HepG2 (cell line): ENCODE data around the gene WNK4. TPM values are rescaled to one million over a fixed set of nuclear protein-coding genes. Genes with fewer than 3 reads are reported as not detected.

Source experiments
- ETV6 ChIP-seq: sonication (generic); formaldehyde crosslinking; conservative IDR thresholded peaks from 2 replicates; pipeline ENCODE4 v1.4.0; 2020; ENCODE audit warnings: missing genetic modification reagents
- HNF4A ChIP-seq: sonication (generic); formaldehyde crosslinking; IDR thresholded peaks from 2 replicates; pipeline ENCODE4 v1.4.0; 2020; ENCODE audit warnings: missing genetic modification reagents
- KDM2A ChIP-seq: sonication (generic); formaldehyde crosslinking; IDR thresholded peaks from 2 replicates; pipeline ENCODE4 v1.4.0; 2020; ENCODE audit warnings: low read depth, missing genetic modification reagents, borderline replicate concordance
- NFE2L2 ChIP-seq: fragments of 150-350 bp; IDR thresholded peaks from 2 replicates; pipeline ENCODE4 v1.6.1; 2014; ENCODE audit warnings: low read length
- POGZ ChIP-seq: sonication (generic); formaldehyde crosslinking; IDR thresholded peaks from 2 replicates; pipeline ENCODE4 v1.4.0; 2020; ENCODE audit warnings: mild to moderate bottlenecking, missing genetic modification reagents
- RBAK ChIP-seq: sonication (generic); formaldehyde crosslinking; IDR thresholded peaks from 2 replicates; pipeline ENCODE4 v1.5.1; 2020; ENCODE audit warnings: mild to moderate bottlenecking, missing genetic modification reagents
- SSRP1 ChIP-seq: IDR thresholded peaks from 2 replicates; pipeline ENCODE4 v1.6.1; 2016; ENCODE audit warnings: control low read depth
- ZBTB7B ChIP-seq: sonication (generic); formaldehyde crosslinking; IDR thresholded peaks from 2 replicates; pipeline ENCODE4 v1.4.0; 2020; ENCODE audit warnings: missing genetic modification reagents
- ZFP36L2 ChIP-seq: sonication (generic); formaldehyde crosslinking; IDR thresholded peaks from 2 replicates; pipeline ENCODE4 v1.4.0; 2020; ENCODE audit warnings: missing genetic modification reagents
- ZFP62 ChIP-seq: sonication (generic); formaldehyde crosslinking; IDR thresholded peaks from 2 replicates; pipeline ENCODE4 v1.4.0; 2020; ENCODE audit warnings: missing genetic modification reagents
- ZFP82 ChIP-seq: sonication (generic); formaldehyde crosslinking; IDR thresholded peaks from 2 replicates; pipeline ENCODE4 v1.5.1; 2020; ENCODE audit warnings: mild to moderate bottlenecking, missing genetic modification reagents, borderline replicate concordance
- ZNF124 ChIP-seq: sonication (generic); formaldehyde crosslinking; IDR thresholded peaks from 2 replicates; pipeline ENCODE4 v1.4.0; 2020; ENCODE audit warnings: missing genetic modification reagents
- ZNF496 ChIP-seq: sonication (generic); formaldehyde crosslinking; IDR thresholded peaks from 2 replicates; pipeline ENCODE4 v1.8.1; 2023; ENCODE audit warnings: mild to moderate bottlenecking, moderate library complexity, missing genetic modification reagents; ENCODE audit not compliant: insufficient replicate concordance
- polyA plus RNA-seq, 8 experiments: library from polyadenylated mRNA; depleted of rRNA in 3 of 8; stranded (reverse) in 7 of 8; unstranded in 1 of 8; fragments of >200 nt; fragmentation: Illumina TruSeq in 4 of 8; extraction: Trizol in 4 of 8; gene quantifications; 2 replicates each; pipeline versions ENCODE4 v1.2.1 to v1.2.3, GENCODE V29; 2011 to 2016; ENCODE audit warnings: low read depth in 4 of 8, missing spikeins in 1 of 8, mixed read lengths in 1 of 8; ENCODE audit not compliant: insufficient read depth in 1 of 8
- total RNA-seq, 5 experiments: library from RNA; depleted of rRNA; stranded (reverse); fragments of >200 nt; fragmentation: Illumina TruSeq; extraction: Trizol; gene quantifications; 2 replicates each; pipeline ENCODE4 v1.2.3, GENCODE V29; 2016; ENCODE audit warnings: low read depth in 1 of 5
- TF ChIP-seq, protein P1 (sequence below): sonication (generic); formaldehyde crosslinking; IDR thresholded peaks from 2 replicates; pipeline ENCODE4 v1.8.0; 2022; ENCODE audit warnings: missing genetic modification reagents, mild to moderate bottlenecking, moderate library complexity, borderline replicate concordance
- TF ChIP-seq, protein P2 (sequence below): sonication (generic); formaldehyde crosslinking; IDR thresholded peaks from 2 replicates; pipeline ENCODE4 v1.8.0; 2022; ENCODE audit warnings: mild to moderate bottlenecking, missing genetic modification reagents
- TF ChIP-seq, protein P3 (sequence below): sonication (generic); formaldehyde crosslinking; IDR thresholded peaks from 2 replicates; pipeline ENCODE4 v1.4.0; 2020; ENCODE audit warnings: missing genetic modification reagents
- TF ChIP-seq, protein P4 (sequence below): sonication (generic); formaldehyde crosslinking; IDR thresholded peaks from 2 replicates; pipeline ENCODE4 v1.5.1; 2020; ENCODE audit warnings: missing genetic modification reagents, mild to moderate bottlenecking, borderline replicate concordance
- TF ChIP-seq, protein P5 (sequence below): sonication (generic); formaldehyde crosslinking; IDR thresholded peaks from 2 replicates; pipeline ENCODE4 v1.5.0; 2020; ENCODE audit warnings: mild to moderate bottlenecking, missing genetic modification reagents

Gene WNK4
- total and polyA plus RNA-seq, 2 of the 13 experiments (the other 11 are each of a cell fraction or from before 2014, with no cell fraction given) = 2.7 to 13.7 TPM

DNA sequence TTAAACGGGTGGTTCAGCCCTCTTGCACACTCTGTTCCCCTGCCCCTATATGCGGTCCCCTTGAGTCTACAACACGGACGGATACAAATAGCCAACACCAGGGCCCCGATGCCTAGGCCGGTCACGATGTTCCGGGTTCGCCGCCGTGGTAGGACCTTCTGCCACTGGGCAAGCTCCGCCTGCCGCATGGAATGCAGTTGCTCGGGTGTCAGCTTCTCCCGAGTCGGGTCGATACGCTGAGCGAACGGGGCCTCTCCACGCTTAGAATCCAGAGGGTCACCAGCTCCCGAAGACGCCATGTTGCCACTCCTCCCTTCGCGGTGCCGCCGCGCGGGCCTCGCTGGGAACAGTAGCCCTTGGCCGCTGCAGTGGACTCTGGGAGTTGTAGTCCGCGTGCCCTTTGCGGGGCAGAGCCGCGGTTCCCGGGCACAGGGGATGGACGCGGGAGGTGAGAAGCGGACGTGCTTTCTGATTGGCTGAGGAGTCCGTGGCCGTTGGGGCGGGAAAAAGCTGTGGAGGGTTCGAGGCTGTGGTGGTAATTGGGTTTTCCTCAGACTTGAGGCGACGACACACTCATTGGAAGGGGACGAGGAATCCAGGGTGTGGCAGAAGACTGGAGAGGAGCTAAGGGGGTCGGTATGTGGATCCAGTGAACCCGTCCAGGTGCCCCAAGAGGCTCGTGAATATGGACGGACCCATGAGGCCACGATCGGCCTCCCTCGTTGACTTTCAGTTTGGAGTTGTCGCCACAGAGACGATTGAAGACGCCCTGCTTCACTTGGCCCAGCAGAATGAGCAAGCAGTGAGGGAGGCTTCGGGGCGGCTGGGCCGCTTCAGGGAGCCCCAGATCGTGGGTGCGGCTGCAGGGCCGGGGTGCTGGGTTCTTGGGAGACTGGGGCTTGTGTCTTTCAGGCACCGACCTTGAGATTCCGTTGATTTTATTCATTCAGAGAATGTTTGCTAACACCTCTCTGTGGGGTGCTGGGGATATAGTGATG lies 18.3 kb downstream of the WNK4 start, which contains the start of the genes CNTD1 and COA3 (continued):
- TF ChIP-seq POGZ (CRISPR knock-in tag) = peak; percentile 84
- TF ChIP-seq, protein P1, sequence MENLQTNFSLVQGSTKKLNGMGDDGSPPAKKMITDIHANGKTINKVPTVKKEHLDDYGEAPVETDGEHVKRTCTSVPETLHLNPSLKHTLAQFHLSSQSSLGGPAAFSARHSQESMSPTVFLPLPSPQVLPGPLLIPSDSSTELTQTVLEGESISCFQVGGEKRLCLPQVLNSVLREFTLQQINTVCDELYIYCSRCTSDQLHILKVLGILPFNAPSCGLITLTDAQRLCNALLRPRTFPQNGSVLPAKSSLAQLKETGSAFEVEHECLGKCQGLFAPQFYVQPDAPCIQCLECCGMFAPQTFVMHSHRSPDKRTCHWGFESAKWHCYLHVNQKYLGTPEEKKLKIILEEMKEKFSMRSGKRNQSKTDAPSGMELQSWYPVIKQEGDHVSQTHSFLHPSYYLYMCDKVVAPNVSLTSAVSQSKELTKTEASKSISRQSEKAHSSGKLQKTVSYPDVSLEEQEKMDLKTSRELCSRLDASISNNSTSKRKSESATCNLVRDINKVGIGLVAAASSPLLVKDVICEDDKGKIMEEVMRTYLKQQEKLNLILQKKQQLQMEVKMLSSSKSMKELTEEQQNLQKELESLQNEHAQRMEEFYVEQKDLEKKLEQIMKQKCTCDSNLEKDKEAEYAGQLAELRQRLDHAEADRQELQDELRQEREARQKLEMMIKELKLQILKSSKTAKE = no peak
- TF ChIP-seq, protein P2, sequence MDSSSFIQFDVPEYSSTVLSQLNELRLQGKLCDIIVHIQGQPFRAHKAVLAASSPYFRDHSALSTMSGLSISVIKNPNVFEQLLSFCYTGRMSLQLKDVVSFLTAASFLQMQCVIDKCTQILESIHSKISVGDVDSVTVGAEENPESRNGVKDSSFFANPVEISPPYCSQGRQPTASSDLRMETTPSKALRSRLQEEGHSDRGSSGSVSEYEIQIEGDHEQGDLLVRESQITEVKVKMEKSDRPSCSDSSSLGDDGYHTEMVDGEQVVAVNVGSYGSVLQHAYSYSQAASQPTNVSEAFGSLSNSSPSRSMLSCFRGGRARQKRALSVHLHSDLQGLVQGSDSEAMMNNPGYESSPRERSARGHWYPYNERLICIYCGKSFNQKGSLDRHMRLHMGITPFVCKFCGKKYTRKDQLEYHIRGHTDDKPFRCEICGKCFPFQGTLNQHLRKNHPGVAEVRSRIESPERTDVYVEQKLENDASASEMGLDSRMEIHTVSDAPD (CRISPR knock-in tag) = 0 out of 2 replicates have a peak, but pooled peaks have one; percentile 52
- 0 out of 2 replicates have a peak, but pooled peaks have one; percentile 44 for TF ChIP-seq ETV6 (CRISPR knock-in tag)
- no peak for TF ChIP-seq ZFP36L2 (CRISPR knock-in tag)
- TF ChIP-seq NFE2L2 = no peak
- TF ChIP-seq SSRP1 (CRISPR knock-in tag) = peak; percentile 88; the same call in 1 of the 2 replicates
- TF ChIP-seq KDM2A (CRISPR knock-in tag) = peak; percentile 97
- TF ChIP-seq, protein P3, sequence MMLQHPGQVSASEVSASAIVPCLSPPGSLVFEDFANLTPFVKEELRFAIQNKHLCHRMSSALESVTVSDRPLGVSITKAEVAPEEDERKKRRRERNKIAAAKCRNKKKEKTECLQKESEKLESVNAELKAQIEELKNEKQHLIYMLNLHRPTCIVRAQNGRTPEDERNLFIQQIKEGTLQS (CRISPR knock-in tag) = no peak
- TF ChIP-seq, protein P4, sequence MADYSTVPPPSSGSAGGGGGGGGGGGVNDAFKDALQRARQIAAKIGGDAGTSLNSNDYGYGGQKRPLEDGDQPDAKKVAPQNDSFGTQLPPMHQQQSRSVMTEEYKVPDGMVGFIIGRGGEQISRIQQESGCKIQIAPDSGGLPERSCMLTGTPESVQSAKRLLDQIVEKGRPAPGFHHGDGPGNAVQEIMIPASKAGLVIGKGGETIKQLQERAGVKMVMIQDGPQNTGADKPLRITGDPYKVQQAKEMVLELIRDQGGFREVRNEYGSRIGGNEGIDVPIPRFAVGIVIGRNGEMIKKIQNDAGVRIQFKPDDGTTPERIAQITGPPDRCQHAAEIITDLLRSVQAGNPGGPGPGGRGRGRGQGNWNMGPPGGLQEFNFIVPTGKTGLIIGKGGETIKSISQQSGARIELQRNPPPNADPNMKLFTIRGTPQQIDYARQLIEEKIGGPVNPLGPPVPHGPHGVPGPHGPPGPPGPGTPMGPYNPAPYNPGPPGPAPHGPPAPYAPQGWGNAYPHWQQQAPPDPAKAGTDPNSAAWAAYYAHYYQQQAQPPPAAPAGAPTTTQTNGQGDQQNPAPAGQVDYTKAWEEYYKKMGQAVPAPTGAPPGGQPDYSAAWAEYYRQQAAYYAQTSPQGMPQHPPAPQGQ (CRISPR knock-in tag) = peak; percentile 92
- peak; percentile 95 for TF ChIP-seq ZNF124
- 0 out of 2 replicates have a peak, but pooled peaks have one; percentile 37 for TF ChIP-seq RBAK (CRISPR knock-in tag)
- no peak for TF ChIP-seq ZNF496 (CRISPR knock-in tag)
- TF ChIP-seq ZFP62 (CRISPR knock-in tag) = no peak
- peak; percentile 95; the same call in 1 of the 2 replicates for TF ChIP-seq ZFP82
- TF ChIP-seq, protein P5, sequence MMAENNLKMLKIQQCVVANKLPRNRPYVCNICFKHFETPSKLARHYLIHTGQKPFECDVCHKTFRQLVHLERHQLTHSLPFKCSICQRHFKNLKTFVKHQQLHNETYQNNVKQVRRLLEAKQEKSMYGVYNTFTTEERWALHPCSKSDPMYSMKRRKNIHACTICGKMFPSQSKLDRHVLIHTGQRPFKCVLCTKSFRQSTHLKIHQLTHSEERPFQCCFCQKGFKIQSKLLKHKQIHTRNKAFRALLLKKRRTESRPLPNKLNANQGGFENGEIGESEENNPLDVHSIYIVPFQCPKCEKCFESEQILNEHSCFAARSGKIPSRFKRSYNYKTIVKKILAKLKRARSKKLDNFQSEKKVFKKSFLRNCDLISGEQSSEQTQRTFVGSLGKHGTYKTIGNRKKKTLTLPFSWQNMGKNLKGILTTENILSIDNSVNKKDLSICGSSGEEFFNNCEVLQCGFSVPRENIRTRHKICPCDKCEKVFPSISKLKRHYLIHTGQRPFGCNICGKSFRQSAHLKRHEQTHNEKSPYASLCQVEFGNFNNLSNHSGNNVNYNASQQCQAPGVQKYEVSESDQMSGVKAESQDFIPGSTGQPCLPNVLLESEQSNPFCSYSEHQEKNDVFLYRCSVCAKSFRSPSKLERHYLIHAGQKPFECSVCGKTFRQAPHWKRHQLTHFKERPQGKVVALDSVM = peak; percentile 61
- TF ChIP-seq HNF4A (CRISPR knock-in tag) = peak; percentile 40; the same call in 1 of the 2 replicates
- peak; percentile 40; the same call in 1 of the 2 replicates for TF ChIP-seq ZBTB7B (CRISPR knock-in tag)
